CD14-positive monocyte (primary cell): ENCODE data around the gene ACTL8. TPM values are rescaled to one million over a fixed set of nuclear protein-coding genes. Genes with fewer than 3 reads are reported as not detected.

ENCODE experiments used
- DNase-seq, 3 donors: peaks; one replicate each; pipeline ENCODE4 v3.0.0-alpha.2; 2011 to 2022
- H2AFZ ChIP-seq: 2 replicates; pipeline ENCODE4 v1.6.0; 2012; ENCODE audit warnings: mild to moderate bottlenecking, low read depth, low read length, inconsistent platforms; ENCODE audit not compliant: insufficient read depth, poor library complexity, severe bottlenecking
- H3K27ac ChIP-seq, 2 donors: 1 replicate in 1 of 2; 2 replicates in 1 of 2; pipeline ENCODE4 v1.5.1; 2012 to 2013; ENCODE audit warnings: low read length in 2 of 2, control low read depth in 1 of 2, inconsistent platforms in 1 of 2, low read depth in 1 of 2, mild to moderate bottlenecking in 1 of 2
- H3K27me3 ChIP-seq, 2 donors: one replicate each; pipeline versions ENCODE4 v1.6.0 to v1.6.1; 2011 to 2013; ENCODE audit warnings: low read length in 2 of 2; ENCODE audit not compliant: control insufficient read depth in 2 of 2, insufficient read depth in 2 of 2
- H3K36me3 ChIP-seq, 2 donors: replicated peaks in 1 of 2; 1 replicate in 1 of 2; 2 replicates in 1 of 2; pipeline versions ENCODE4 v1.5.1 to v1.6.1; 2012 to 2013; ENCODE audit warnings: low read length in 2 of 2, control low read depth in 1 of 2, inconsistent platforms in 1 of 2, mild to moderate bottlenecking in 1 of 2; ENCODE audit not compliant: insufficient read depth in 2 of 2, control insufficient read depth in 1 of 2
- H3K4me1 ChIP-seq, 2 donors: 1 replicate in 1 of 2; 2 replicates in 1 of 2; pipeline versions ENCODE4 v1.5.1 to v1.6.1; 2012 to 2013; ENCODE audit warnings: low read length in 2 of 2, control low read depth in 1 of 2, inconsistent platforms in 1 of 2, mild to moderate bottlenecking in 1 of 2, moderate library complexity in 1 of 2; ENCODE audit not compliant: insufficient read depth in 2 of 2, control insufficient read depth in 1 of 2
- H3K4me2 ChIP-seq: replicated peaks from 2 replicates; pipeline ENCODE3; 2012; ENCODE audit warnings: low read length, moderate library complexity, mild to moderate bottlenecking; ENCODE audit not compliant: poor library complexity, severe bottlenecking; ENCODE audit errors: extremely low read depth
- H3K4me3 ChIP-seq, 3 experiments: fragments of 200-600 bp in 1 of 3; sonication (generic) in 1 of 3; replicated peaks in 1 of 3; 1 replicate in 2 of 3; 2 replicates in 1 of 3; pipeline ENCODE4 v1.5.1; 2011 to 2013; ENCODE audit warnings: low read length in 3 of 3, mild to moderate bottlenecking in 3 of 3, control low read depth in 2 of 3, low read depth in 2 of 3, inconsistent platforms in 1 of 3, moderate library complexity in 1 of 3
- H3K79me2 ChIP-seq: 2 replicates; pipeline ENCODE4 v1.6.0; 2012; ENCODE audit warnings: mild to moderate bottlenecking, control low read depth, inconsistent platforms, low read length, moderate library complexity; ENCODE audit not compliant: insufficient read depth
- H3K9ac ChIP-seq: 2 replicates; pipeline ENCODE4 v1.6.0; 2017; ENCODE audit warnings: low read length, mild to moderate bottlenecking; ENCODE audit not compliant: insufficient read depth, poor library complexity, severe bottlenecking
- H3K9me3 ChIP-seq, 2 donors: replicated peaks in 1 of 2; 1 replicate in 1 of 2; 2 replicates in 1 of 2; pipeline versions ENCODE4 v1.5.1 to v1.6.1; 2012 to 2013; ENCODE audit warnings: low read length in 2 of 2, control low read depth in 1 of 2; ENCODE audit not compliant: control insufficient read depth in 1 of 2, insufficient read depth in 1 of 2
- H4K20me1 ChIP-seq: 2 replicates; pipeline ENCODE4 v1.6.0; 2012; ENCODE audit warnings: mild to moderate bottlenecking, low read length, control low read depth, moderate library complexity; ENCODE audit not compliant: insufficient read depth
- H3K27ac Mint-ChIP-seq, 7 donors: one replicate each; pipeline ENCODE4 v1.8.0; 2020; ENCODE audit warnings: mild to moderate bottlenecking in 7 of 7, mixed read lengths in 7 of 7, moderate library complexity in 6 of 7, inconsistent platforms in 2 of 7
- H3K27me3 Mint-ChIP-seq, 3 donors: one replicate each; pipeline ENCODE4 v1.8.0; 2021 to 2022; ENCODE audit warnings: low read depth in 3 of 3, mild to moderate bottlenecking in 3 of 3, mixed read lengths in 3 of 3, moderate library complexity in 3 of 3, inconsistent platforms in 1 of 3
- H3K36me3 Mint-ChIP-seq, 2 donors: one replicate each; pipeline ENCODE4 v1.8.0; 2020; ENCODE audit warnings: mixed read lengths in 2 of 2, inconsistent platforms in 1 of 2, mild to moderate bottlenecking in 1 of 2
- H3K4me1 Mint-ChIP-seq: one replicate; pipeline ENCODE4 v1.8.0; 2020; ENCODE audit warnings: mild to moderate bottlenecking, mixed read lengths
- H3K4me3 Mint-ChIP-seq, 2 donors: one replicate each; pipeline ENCODE4 v1.8.0; 2020; ENCODE audit warnings: mild to moderate bottlenecking in 2 of 2, mixed read lengths in 2 of 2, moderate library complexity in 1 of 2
- H3K9me3 Mint-ChIP-seq, 7 donors: one replicate each; pipeline ENCODE4 v1.8.0; 2020 to 2022; ENCODE audit warnings: mixed read lengths in 7 of 7, mild to moderate bottlenecking in 6 of 7, moderate library complexity in 6 of 7, inconsistent platforms in 2 of 7
- WGBS: methylation state at CpG from one replicate; pipeline ENCODE4 v1.1.5; 2013; ENCODE audit warnings: missing lambda C conversion rate; ENCODE audit not compliant: insufficient coverage; 5-methylcytosine and 5-hydroxymethylcytosine counted together
- intact Hi-C, 2 donors: fragments of 100-400 bp; cut with micrococcal nuclease; formaldehyde crosslinking; loops; one replicate each; pipeline versions ENCODE4 v1.15.0 to v1.15.1; 2023
- polyA plus RNA-seq, 3 donors: library from polyadenylated mRNA; depleted of rRNA in 1 of 3; unstranded in 2 of 3; stranded (reverse) in 1 of 3; fragments of 300-500 nt in 2 of 3; fragments of >200 nt in 1 of 3; fragmentation: Illumina TruSeq in 2 of 3; gene quantifications; 1 replicate in 2 of 3; 2 replicates in 1 of 3; pipeline ENCODE4 v1.2.3, GENCODE V29; 2012 to 2021
- TF ChIP-seq, protein P1 (sequence below): fragments of 200-600 bp; IDR thresholded peaks from one replicate; pipeline ENCODE4 v1.8.0; 2022; ENCODE audit warnings: antibody characterized with exemption, mild to moderate bottlenecking

ACTL8 gene
- polyA plus RNA-seq, 3 donors: not detected

DNA sequence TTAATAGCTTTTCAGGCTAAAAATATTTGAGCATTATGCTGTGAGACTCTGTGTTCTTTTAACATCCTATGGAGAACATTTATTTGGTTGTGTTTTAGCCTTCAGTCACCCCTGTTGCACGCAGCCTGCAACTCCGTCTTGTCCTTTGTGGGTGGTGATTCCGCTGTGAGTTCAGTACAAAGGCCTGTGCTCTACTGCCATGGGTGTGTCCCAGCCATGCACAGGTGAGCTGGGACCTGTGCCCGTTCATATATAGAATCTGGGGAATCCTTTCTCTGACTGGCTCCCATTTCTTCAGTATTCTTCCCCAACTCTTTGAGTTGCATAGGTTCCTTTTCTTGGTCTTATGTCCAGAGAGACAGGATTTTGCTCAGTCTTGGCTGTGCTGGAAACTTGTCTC is 61.4 kb downstream of the ACTL8 start:
- H3K4me2 ChIP-seq: no peak overlapping the region
- TF ChIP-seq, protein P1, sequence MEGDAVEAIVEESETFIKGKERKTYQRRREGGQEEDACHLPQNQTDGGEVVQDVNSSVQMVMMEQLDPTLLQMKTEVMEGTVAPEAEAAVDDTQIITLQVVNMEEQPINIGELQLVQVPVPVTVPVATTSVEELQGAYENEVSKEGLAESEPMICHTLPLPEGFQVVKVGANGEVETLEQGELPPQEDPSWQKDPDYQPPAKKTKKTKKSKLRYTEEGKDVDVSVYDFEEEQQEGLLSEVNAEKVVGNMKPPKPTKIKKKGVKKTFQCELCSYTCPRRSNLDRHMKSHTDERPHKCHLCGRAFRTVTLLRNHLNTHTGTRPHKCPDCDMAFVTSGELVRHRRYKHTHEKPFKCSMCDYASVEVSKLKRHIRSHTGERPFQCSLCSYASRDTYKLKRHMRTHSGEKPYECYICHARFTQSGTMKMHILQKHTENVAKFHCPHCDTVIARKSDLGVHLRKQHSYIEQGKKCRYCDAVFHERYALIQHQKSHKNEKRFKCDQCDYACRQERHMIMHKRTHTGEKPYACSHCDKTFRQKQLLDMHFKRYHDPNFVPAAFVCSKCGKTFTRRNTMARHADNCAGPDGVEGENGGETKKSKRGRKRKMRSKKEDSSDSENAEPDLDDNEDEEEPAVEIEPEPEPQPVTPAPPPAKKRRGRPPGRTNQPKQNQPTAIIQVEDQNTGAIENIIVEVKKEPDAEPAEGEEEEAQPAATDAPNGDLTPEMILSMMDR: no peak
- DNase-seq: no peak
- H3K4me3 Mint-ChIP-seq: no peak overlapping the region
- WGBS: no CpG with 5 or more reads among the region's 4 CpGs
- H3K4me3 ChIP-seq: no peak overlapping the region
- H3K27ac ChIP-seq: no peak overlapping the region
- no peaks in the 10 kb centered on the region for H3K9me3 ChIP-seq
- H3K27me3 ChIP-seq: no peaks in the 10 kb centered on the region
- H3K36me3 Mint-ChIP-seq: no peaks in the 10 kb centered on the region
- peaks cover 14 to 21% (median 15%) of the 10 kb centered on the region in 3 donors for H3K27me3 Mint-ChIP-seq
- peaks cover 0 to 5% (median 2%) of the 10 kb centered on the region in 7 donors for H3K9me3 Mint-ChIP-seq
- no peak overlapping the region for H3K27ac Mint-ChIP-seq
- no peak overlapping the region for H3K9ac ChIP-seq
- H3K79me2 ChIP-seq: no peaks in the 10 kb centered on the region
- no peaks in the 10 kb centered on the region for H3K36me3 ChIP-seq
- H3K4me1 ChIP-seq: no peaks in the 10 kb centered on the region
- H4K20me1 ChIP-seq: no peaks in the 10 kb centered on the region
- H2AFZ ChIP-seq: no peak overlapping the region
- H3K4me1 Mint-ChIP-seq: no peaks in the 10 kb centered on the region
- intact Hi-C loops: no loop called here

DNA sequence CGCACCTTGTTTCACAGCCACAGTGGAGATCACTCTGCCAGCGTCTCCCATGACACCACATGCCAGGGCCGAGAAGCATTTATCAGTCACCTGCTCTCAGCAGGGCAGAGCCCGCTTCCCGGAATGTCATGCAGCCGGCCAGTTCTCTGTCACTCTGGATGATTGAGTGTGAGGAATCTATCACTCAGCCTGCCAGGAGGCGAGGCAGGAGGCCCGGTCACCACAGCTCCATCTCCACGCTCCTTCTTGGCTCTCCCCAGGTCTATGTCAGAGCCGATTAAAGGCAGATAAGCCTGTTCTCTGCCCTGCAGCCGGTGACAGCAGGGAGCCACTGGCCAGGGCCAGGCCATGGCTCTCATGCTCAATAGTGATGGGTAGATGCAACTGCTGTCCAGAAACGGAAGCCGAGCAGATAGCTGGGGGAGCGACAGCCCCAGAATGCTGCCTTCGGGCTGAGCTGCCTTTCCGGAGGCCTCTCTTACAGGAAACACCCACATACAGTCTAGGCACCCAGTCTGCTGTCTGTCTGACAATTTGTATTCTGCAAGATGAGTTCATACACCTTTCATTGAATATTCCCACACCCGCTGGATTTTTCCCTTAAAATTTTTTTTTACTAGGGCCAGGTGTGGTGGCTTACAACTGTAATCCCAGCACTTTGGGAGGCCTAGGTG is 64.1 kb downstream of the ACTL8 start:
- Mint-ChIP-seq H3K27me3 (peaks cover 11 to 16% (median 13%) of the 10 kb centered on the region in 3 donors), H3K36me3 (no peaks in the 10 kb centered on the region), H3K4me1 (no peaks in the 10 kb centered on the region), H3K9me3 (peaks cover 0 to 5% (median 0%) of the 10 kb centered on the region in 7 donors), H3K27ac (no peak overlapping the region), H3K4me3 (no peak overlapping the region)
- intact Hi-C loops: no loop called here
- H3K27me3 ChIP-seq: no peaks in the 10 kb centered on the region
- no peak overlapping the region for H3K4me2 ChIP-seq
- no peaks in the 10 kb centered on the region for H3K36me3 ChIP-seq
- H3K79me2 ChIP-seq: no peaks in the 10 kb centered on the region
- H3K4me1 ChIP-seq: no peaks in the 10 kb centered on the region
- H3K4me3 ChIP-seq: no peak overlapping the region
- no peak overlapping the region for H3K27ac ChIP-seq
- no peaks in the 10 kb centered on the region for H4K20me1 ChIP-seq
- TF ChIP-seq, protein P1: no peak
- DNase-seq: no peak
- no peaks in the 10 kb centered on the region for H3K9me3 ChIP-seq
- WGBS: 72% methylated on average over 12 of the region's 17 CpGs
- H2AFZ ChIP-seq: no peak overlapping the region
- no peak overlapping the region for H3K9ac ChIP-seq
